H1 (cell line): ENCODE data around the gene CSRNP3. TPM values are rescaled to one million over a fixed set of nuclear protein-coding genes. Genes with fewer than 3 reads are reported as not detected.
A peak's percentile ranks its signal among the peaks of the same experiment; 100 is the strongest.

Experiments
- CTCF ChIA-PET: fragments of 300-600 bp; sonication (Branson Sonifier 250); formaldehyde crosslinking; loops from one replicate; lab custom pipeline; 2021; ENCODE audit not compliant: partially characterized antibody; lab: Charles Lee
- POLR2A ChIA-PET: fragments of 300-600 bp; sonication (Branson Sonifier 250); formaldehyde crosslinking; loops from one replicate; lab custom pipeline; 2021; ENCODE audit warnings: inconsistent platforms; ENCODE audit not compliant: partially characterized antibody; lab: Charles Lee
- DNase-seq, 2 experiments: peaks; one replicate each; pipeline versions ENCODE4 v3.0.0 to v3.0.0-alpha.2; 2010 to 2022; ENCODE audit warnings: low spot score in 2 of 2, low read depth in 1 of 2, mixed read lengths in 1 of 2
- FAIRE-seq: peaks from 2 replicates; lab custom pipeline; 2011; peaks lifted over from hg19 to GRCh38; lab: Jason Lieb, UNC
- H2AFZ ChIP-seq: 2 replicates; pipeline ENCODE4 v1.8.1; 2012; ENCODE audit warnings: low read length, inconsistent platforms
- H2AK5ac ChIP-seq: 2 replicates; pipeline ENCODE4 v1.6.1; 2013; ENCODE audit warnings: low read depth, low read length
- H2BK120ac ChIP-seq: replicated peaks from 2 replicates; pipeline ENCODE3; 2013; ENCODE audit warnings: low read depth, low read length, inconsistent platforms
- H2BK12ac ChIP-seq: 2 replicates; pipeline ENCODE4 v1.6.1; 2013; ENCODE audit warnings: low read depth, low read length
- H2BK15ac ChIP-seq: 2 replicates; pipeline ENCODE4 v1.6.1; 2013; ENCODE audit warnings: low read length
- H2BK20ac ChIP-seq: 2 replicates; pipeline ENCODE4 v1.6.1; 2013; ENCODE audit warnings: low read length
- H2BK5ac ChIP-seq: 2 replicates; pipeline ENCODE4 v1.6.1; 2013; ENCODE audit warnings: low read depth, low read length
- H3K14ac ChIP-seq: 2 replicates; pipeline ENCODE4 v1.6.1; 2013; ENCODE audit warnings: inconsistent platforms; ENCODE audit not compliant: insufficient read length
- H3K18ac ChIP-seq: 2 replicates; pipeline ENCODE4 v1.6.1; 2013; ENCODE audit warnings: low read length; ENCODE audit errors: extremely low read depth
- H3K23ac ChIP-seq: 2 replicates; pipeline ENCODE4 v1.6.1; 2013; ENCODE audit warnings: inconsistent platforms; ENCODE audit not compliant: insufficient read length
- H3K23me2 ChIP-seq: 2 replicates; pipeline ENCODE4 v1.6.1; 2013; ENCODE audit warnings: low read depth, low read length
- H3K27ac ChIP-seq: 2 replicates; pipeline ENCODE4 v1.6.1; 2011; ENCODE audit warnings: low read depth, low read length, inconsistent platforms
- H3K27me3 ChIP-seq, 4 experiments: replicated peaks in 1 of 4; 1 replicate in 1 of 4; 2 replicates in 3 of 4; pipeline versions ENCODE4 v1.6.1 to v1.8.1; 2011 to 2013; ENCODE audit warnings: low read length in 3 of 4, mild to moderate bottlenecking in 3 of 4, inconsistent platforms in 2 of 4, mixed read lengths in 2 of 4, moderate library complexity in 1 of 4; ENCODE audit not compliant: control insufficient read depth in 3 of 4, insufficient read depth in 3 of 4; ENCODE audit errors: extremely low read depth in 1 of 4
- H3K36me3 ChIP-seq, 4 experiments: 2 replicates each; pipeline versions ENCODE4 v1.6.1 to v1.8.1; 2011 to 2013; ENCODE audit warnings: mild to moderate bottlenecking in 4 of 4, low read length in 3 of 4, moderate library complexity in 2 of 4, control low read depth in 1 of 4, inconsistent platforms in 1 of 4; ENCODE audit not compliant: insufficient read depth in 4 of 4, control insufficient read depth in 2 of 4
- H3K4ac ChIP-seq: replicated peaks from 2 replicates; pipeline ENCODE3; 2013; ENCODE audit warnings: low read length, low read depth, mixed read lengths, inconsistent platforms; ENCODE audit not compliant: insufficient read length
- H3K4me1 ChIP-seq, 4 experiments: replicated peaks in 1 of 4; 1 replicate in 1 of 4; 2 replicates in 3 of 4; pipeline versions ENCODE4 v1.6.1 to v1.8.1; 2011 to 2013; ENCODE audit warnings: low read length in 3 of 4, inconsistent platforms in 2 of 4, mixed read lengths in 1 of 4; ENCODE audit not compliant: insufficient read depth in 4 of 4, control insufficient read depth in 3 of 4
- H3K4me2 ChIP-seq, 2 experiments: 2 replicates each; pipeline versions ENCODE4 v1.6.1 to v1.8.1; 2011 to 2013; ENCODE audit warnings: low read depth in 2 of 2, low read length in 2 of 2, control low read depth in 1 of 2, inconsistent platforms in 1 of 2, mild to moderate bottlenecking in 1 of 2; ENCODE audit not compliant: insufficient read depth in 1 of 2
- H3K4me3 ChIP-seq, 4 experiments: fragments of 200-600, 300-600 bp in 1 of 4; sonication (generic), shearing (Covaris generic), sonication (Bioruptor Twin) in 1 of 4; 2 replicates each; pipeline versions ENCODE4 v1.5.1 to v1.8.1; 2011 to 2016; ENCODE audit warnings: low read length in 4 of 4, low read depth in 3 of 4, control low read depth in 2 of 4, inconsistent platforms in 2 of 4, mild to moderate bottlenecking in 2 of 4, mixed read lengths in 1 of 4, moderate library complexity in 1 of 4; ENCODE audit not compliant: insufficient read depth in 2 of 4; ENCODE audit errors: extremely low read depth in 1 of 4
- H3K56ac ChIP-seq: replicated peaks from 2 replicates; pipeline ENCODE3; 2013; ENCODE audit warnings: low read depth, mild to moderate bottlenecking, mixed read lengths, low read length, inconsistent platforms; ENCODE audit not compliant: insufficient read length
- H3K79me1 ChIP-seq: 2 replicates; pipeline ENCODE4 v1.6.1; 2013; ENCODE audit warnings: low read depth, low read length, control low read depth
- H3K79me2 ChIP-seq, 2 experiments: 2 replicates each; pipeline versions ENCODE4 v1.6.1 to v1.8.1; 2012 to 2013; ENCODE audit warnings: low read length in 2 of 2, mild to moderate bottlenecking in 2 of 2, inconsistent platforms in 1 of 2; ENCODE audit not compliant: insufficient read depth in 2 of 2, control insufficient read depth in 1 of 2
- H3K9ac ChIP-seq, 4 experiments: replicated peaks in 1 of 4; 1 replicate in 1 of 4; 2 replicates in 3 of 4; pipeline versions ENCODE4 v1.6.1 to v1.8.1; 2011 to 2013; ENCODE audit warnings: low read depth in 3 of 4, low read length in 3 of 4, control low read depth in 2 of 4, mild to moderate bottlenecking in 2 of 4, moderate library complexity in 2 of 4, inconsistent platforms in 1 of 4; ENCODE audit errors: extremely low read depth in 1 of 4
- H3K9me3 ChIP-seq, 2 experiments: 2 replicates each; pipeline versions ENCODE4 v1.6.1 to v1.8.1; 2012 to 2013; ENCODE audit warnings: mild to moderate bottlenecking in 2 of 2, moderate library complexity in 2 of 2, control low read depth in 1 of 2, inconsistent platforms in 1 of 2, low read depth in 1 of 2, low read length in 1 of 2, mixed read lengths in 1 of 2; ENCODE audit not compliant: insufficient read depth in 2 of 2
- H4K20me1 ChIP-seq, 2 experiments: replicated peaks in 1 of 2; 2 replicates each; pipeline versions ENCODE3 to v1.8.1; 2011 to 2013; ENCODE audit warnings: inconsistent platforms in 2 of 2, low read length in 2 of 2, mild to moderate bottlenecking in 1 of 2; ENCODE audit not compliant: insufficient read depth in 2 of 2, control insufficient read depth in 1 of 2
- H4K5ac ChIP-seq: 2 replicates; pipeline ENCODE4 v1.6.1; 2013; ENCODE audit warnings: low read length, low read depth, mixed read lengths, inconsistent platforms; ENCODE audit not compliant: insufficient read length
- H4K8ac ChIP-seq: 2 replicates; pipeline ENCODE4 v1.8.0; 2013; ENCODE audit warnings: mild to moderate bottlenecking, moderate library complexity, low read length, inconsistent platforms; ENCODE audit not compliant: insufficient read depth; ENCODE audit errors: extremely low read depth
- H4K91ac ChIP-seq: replicated peaks from 2 replicates; pipeline ENCODE3; 2013; ENCODE audit warnings: low read length, mixed read lengths, inconsistent platforms; ENCODE audit not compliant: insufficient read length
- CTBP2 ChIP-seq: IDR thresholded peaks from 2 replicates; pipeline ENCODE4 v1.7.0; 2011; ENCODE audit warnings: borderline replicate concordance, mild to moderate bottlenecking, moderate library complexity, mixed read lengths, low read length; ENCODE audit not compliant: insufficient read depth, insufficient read length
- E2F6 ChIP-seq: IDR thresholded peaks from 2 replicates; pipeline ENCODE4 v1.6.1; 2012; ENCODE audit warnings: inconsistent platforms
- RNF2 ChIP-seq: fragments of 200-900, 300-1000 bp; sonication (generic); IDR thresholded peaks from 2 replicates; pipeline ENCODE4 v1.7.1; 2016; ENCODE audit warnings: borderline replicate concordance, low read depth, mild to moderate bottlenecking, antibody characterized with exemption, low read length; ENCODE audit not compliant: poor library complexity, severe bottlenecking; ENCODE audit errors: missing control alignments
- SP1 ChIP-seq: IDR thresholded peaks from 2 replicates; pipeline ENCODE4 v1.6.1; 2011; ENCODE audit warnings: low read depth, low read length
- YY1 ChIP-seq: IDR thresholded peaks from 2 replicates; pipeline ENCODE4 v1.6.1; 2011; ENCODE audit warnings: low read depth, mild to moderate bottlenecking, low read length
- WGBS, 2 experiments: shearing (Covaris generic) in 1 of 2; methylation state at CpG; one replicate each; pipeline versions ENCODE4 v1.1.6 to v1.1.7; 2013 to 2015; ENCODE audit warnings: low lambda C conversion rate in 2 of 2, mixed read lengths in 2 of 2, inconsistent platforms in 1 of 2, low coverage in 1 of 2, missing lambda C conversion rate in 1 of 2; ENCODE audit not compliant: insufficient replicate concordance in 2 of 2, insufficient coverage in 1 of 2, insufficient read length in 1 of 2; ENCODE audit errors: extremely low coverage in 1 of 2, missing lambda C conversion rate in 1 of 2; 5-methylcytosine and 5-hydroxymethylcytosine counted together
- polyA plus RNA-seq, 7 experiments: library from polyadenylated mRNA; depleted of rRNA in 3 of 7; stranded (reverse) in 5 of 7; unstranded in 2 of 7; fragments of >200 nt in 5 of 7; fragments of 200-250 nt in 2 of 7; gene quantifications; 1 replicate in 5 of 7; 2 replicates in 1 of 7; 4 replicates in 1 of 7; pipeline versions ENCODE4 v1.2.1 to v1.2.3, GENCODE V29; 2011 to 2013; ENCODE audit warnings: missing spikeins in 2 of 7, mixed read lengths in 2 of 7
- total RNA-seq: library from RNA; stranded (reverse); fragmentation: NEBNext Ultra II Directional; extraction: Animal tissue kit (Norgen Biotek cat#: 25700); gene quantifications from 2 replicates; pipeline ENCODE4 v1.2.1, GENCODE V29; 2021
- TF ChIP-seq, protein P1 (sequence below): IDR thresholded peaks from 2 replicates; pipeline ENCODE4 v1.6.1; 2011; ENCODE audit warnings: low read length, improper control_type of control experiment

The CSRNP3 gene
- total and polyA plus RNA-seq, 2 of the 8 experiments (the other 6 are each of a cell fraction or from before 2014, with no cell fraction given), result 1.3 to 6.5 TPM

GRCh38 chr2:165627470-165627869, 158.0 kb downstream of the CSRNP3 start:
- Histone ChIP-seq H4K5ac (no peak overlapping the region), H3K9me3 (no peaks in the 10 kb centered on the region), H3K18ac (no peak overlapping the region), H3K4ac (peak overlapping the region; percentile 70), H3K79me1 (no peaks in the 10 kb centered on the region), H2BK15ac (no peak overlapping the region), H2BK12ac (no peak overlapping the region), H4K8ac (no peak overlapping the region), H3K4me2 (no peak overlapping the region), H3K56ac (no peak overlapping the region), H3K27me3 (no peaks in the 10 kb centered on the region), H2BK20ac (peak overlapping the region; percentile 4; the same call in 1 of the 2 replicates), H4K20me1 (no peaks in the 10 kb centered on the region), H3K4me3 (no peak overlapping the region), H2BK5ac (no peak overlapping the region), H3K36me3 (no peaks in the 10 kb centered on the region), H3K9ac (no peak overlapping the region), H3K79me2 (no peaks in the 10 kb centered on the region), H3K23me2 (no peaks in the 10 kb centered on the region), H4K91ac (no peak overlapping the region), H3K14ac (no peak overlapping the region), H2BK120ac (no peak overlapping the region), H3K27ac (no peak overlapping the region), H2AK5ac (no peak overlapping the region), H3K23ac (no peak overlapping the region), H3K4me1 (peaks cover 0 to 9% (median 7%) of the 10 kb centered on the region in 4 experiments; a peak in 3 of 7 replicates), H2AFZ (no peak overlapping the region)
- CTCF ChIA-PET, result no interaction called here
- FAIRE-seq, result no peak
- POLR2A ChIA-PET, result no interaction called here
- TF ChIP-seq YY1, result no peak
- no peak for TF ChIP-seq SP1
- no peak for TF ChIP-seq RNF2
- no peak for TF ChIP-seq CTBP2
- no peak for TF ChIP-seq E2F6
- TF ChIP-seq, protein P1, sequence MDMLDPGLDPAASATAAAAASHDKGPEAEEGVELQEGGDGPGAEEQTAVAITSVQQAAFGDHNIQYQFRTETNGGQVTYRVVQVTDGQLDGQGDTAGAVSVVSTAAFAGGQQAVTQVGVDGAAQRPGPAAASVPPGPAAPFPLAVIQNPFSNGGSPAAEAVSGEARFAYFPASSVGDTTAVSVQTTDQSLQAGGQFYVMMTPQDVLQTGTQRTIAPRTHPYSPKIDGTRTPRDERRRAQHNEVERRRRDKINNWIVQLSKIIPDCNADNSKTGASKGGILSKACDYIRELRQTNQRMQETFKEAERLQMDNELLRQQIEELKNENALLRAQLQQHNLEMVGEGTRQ, result no peak
- DNase-seq, result no peak
- 85% methylated on average over 3 of the region's 3 CpGs; no CpG with 5 or more reads in 1 of the 2 experiments for WGBS, 2 experiments
